Measurements from ENCODE around the gene COPB2.

COPB2 gene

GRCh38 chr3:139318826-139319225 is 70.6 kb downstream of the COPB2 start:
- Histone ChIP-seq H2BK15ac (ENCODE audit: low read depth, poor library complexity, severe bottlenecking) (no peak overlapping the region), H3K36me3 (ENCODE audit: control insufficient read depth in 1 of 2, insufficient read depth in 2 of 2, low read depth in 1 of 2, low read length in 2 of 2) (no peaks in the 10 kb centered on the region), H4K8ac (ENCODE audit: low read length) (no peak overlapping the region), H3K4ac (ENCODE audit: low read depth in 1 of 2, low read length in 2 of 2) (no peak overlapping the region), H3K9me3 (ENCODE audit: control insufficient read depth, low read length) (no peaks in the 10 kb centered on the region), H2AFZ (ENCODE audit: low read depth, low read length) (no peak overlapping the region), H3K27ac (ENCODE audit: low read length, poor library complexity, severe bottlenecking) (no peak overlapping the region), H3K23ac (ENCODE audit: low read length in 2 of 2) (no peak overlapping the region), H3K9ac (ENCODE audit: low read length) (no peak overlapping the region), H2BK5ac (ENCODE audit: low read depth, low read length, poor library complexity, severe bottlenecking) (no peak overlapping the region), H3K4me1 (ENCODE audit: control insufficient read depth, insufficient read depth, low read depth, low read length) (peaks cover 12% of the 10 kb centered on the region), H3K27me3 (ENCODE audit: control insufficient read depth in 1 of 2, insufficient read depth in 1 of 2, low read length in 2 of 2) (peaks cover 0 to 40% of the 10 kb centered on the region in 2 experiments), H2BK120ac (ENCODE audit: low read depth, low read length) (no peak overlapping the region), H2AK5ac (ENCODE audit: low read length, severe bottlenecking) (peak overlapping the region; percentile 33), H3K18ac (ENCODE audit: low read depth in 1 of 2, low read length in 2 of 2) (no peak overlapping the region), H3K4me2 (ENCODE audit: low read length, poor library complexity, severe bottlenecking) (no peak overlapping the region), H3K4me3 (ENCODE audit: insufficient read depth in 1 of 2, low read depth in 1 of 2, low read length in 2 of 2) (no peak overlapping the region), H4K91ac (ENCODE audit: low read length) (no peak overlapping the region), H3K14ac (ENCODE audit: low read length in 2 of 2) (no peak overlapping the region), H3K79me1 (replicated peaks; ENCODE audit: low read length, poor library complexity, severe bottlenecking) (no peaks in the 10 kb centered on the region), H2BK12ac (ENCODE audit: low read length in 2 of 2) (no peak overlapping the region)
- DNase-seq: no peak
- WGBS: 86% methylated on average over 5 of the region's 6 CpGs

DNA sequence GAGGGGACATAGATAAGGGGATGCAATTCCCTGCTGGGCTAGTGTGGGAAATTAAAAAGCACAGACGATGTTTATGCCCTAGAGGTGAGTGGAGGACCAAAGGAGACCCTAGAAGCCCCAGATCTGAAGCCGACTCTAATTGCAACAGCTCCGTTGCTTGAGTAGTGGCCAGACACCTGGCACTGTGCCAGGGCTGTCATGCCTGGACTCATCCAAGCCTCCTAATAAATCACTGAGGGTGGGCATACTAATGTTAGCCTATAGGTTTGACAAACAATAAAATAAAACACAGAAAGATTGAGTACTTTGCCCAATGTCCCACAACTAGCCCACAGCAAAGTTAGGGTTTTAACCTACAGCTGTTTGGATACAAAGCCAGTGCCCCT is 71.0 kb downstream of the COPB2 start:
- Histone ChIP-seq H2BK15ac (ENCODE audit: low read depth, poor library complexity, severe bottlenecking) (no peak overlapping the region), H3K4ac (ENCODE audit: low read depth in 1 of 2, low read length in 2 of 2) (no peak overlapping the region), H4K8ac (ENCODE audit: low read length) (no peak overlapping the region), H2BK120ac (ENCODE audit: low read depth, low read length) (no peak overlapping the region), H3K27ac (ENCODE audit: low read length, poor library complexity, severe bottlenecking) (no peak overlapping the region), H3K36me3 (ENCODE audit: control insufficient read depth in 1 of 2, insufficient read depth in 2 of 2, low read depth in 1 of 2, low read length in 2 of 2) (no peaks in the 10 kb centered on the region), H3K14ac (ENCODE audit: low read length in 2 of 2) (no peak overlapping the region), H2AK5ac (ENCODE audit: low read length, severe bottlenecking) (peak overlapping the region; percentile 53), H3K9ac (ENCODE audit: low read length) (no peak overlapping the region), H3K4me3 (ENCODE audit: insufficient read depth in 1 of 2, low read depth in 1 of 2, low read length in 2 of 2) (no peak overlapping the region), H3K27me3 (ENCODE audit: control insufficient read depth in 1 of 2, insufficient read depth in 1 of 2, low read length in 2 of 2) (peaks cover 0 to 40% of the 10 kb centered on the region in 2 experiments), H4K91ac (ENCODE audit: low read length) (no peak overlapping the region), H3K79me1 (replicated peaks; ENCODE audit: low read length, poor library complexity, severe bottlenecking) (no peaks in the 10 kb centered on the region), H3K23ac (ENCODE audit: low read length in 2 of 2) (no peak overlapping the region), H3K4me2 (ENCODE audit: low read length, poor library complexity, severe bottlenecking) (no peak overlapping the region), H3K9me3 (ENCODE audit: control insufficient read depth, low read length) (no peaks in the 10 kb centered on the region), H2AFZ (ENCODE audit: low read depth, low read length) (peak overlapping the region; percentile 44), H2BK12ac (ENCODE audit: low read length in 2 of 2) (peak overlapping the region in 1 of 2 experiments; percentile 11), H2BK5ac (ENCODE audit: low read depth, low read length, poor library complexity, severe bottlenecking) (no peak overlapping the region), H3K18ac (ENCODE audit: low read depth in 1 of 2, low read length in 2 of 2) (no peak overlapping the region), H3K4me1 (ENCODE audit: control insufficient read depth, insufficient read depth, low read depth, low read length) (peaks cover 12% of the 10 kb centered on the region)
- no peak for DNase-seq
- WGBS: 65% methylated on average over 3 of the region's 3 CpGs

- no peak overlapping the region for H3K4me3 ChIP-seq (ENCODE audit: insufficient read depth in 1 of 2, low read depth in 1 of 2, low read length in 2 of 2)
- no peak overlapping the region for H4K8ac ChIP-seq (ENCODE audit: low read length)
- no peak overlapping the region for H3K9ac ChIP-seq (ENCODE audit: low read length)
- H3K27me3 ChIP-seq (ENCODE audit: control insufficient read depth in 1 of 2, insufficient read depth in 1 of 2, low read length in 2 of 2): peaks cover 0 to 40% of the 10 kb centered on the region in 2 experiments
- no peak overlapping the region for H4K91ac ChIP-seq (ENCODE audit: low read length)
- no peak overlapping the region for H3K14ac ChIP-seq (ENCODE audit: low read length in 2 of 2)
- no peak overlapping the region for H3K27ac ChIP-seq (ENCODE audit: low read length, poor library complexity, severe bottlenecking)
- no peak for DNase-seq
- no peaks in the 10 kb centered on the region for H3K9me3 ChIP-seq (ENCODE audit: control insufficient read depth, low read length)
- no peak overlapping the region for H2BK15ac ChIP-seq (ENCODE audit: low read depth, poor library complexity, severe bottlenecking)
- no peaks in the 10 kb centered on the region for H3K79me1 ChIP-seq (replicated peaks; ENCODE audit: low read length, poor library complexity, severe bottlenecking)
- no peak overlapping the region for H2BK12ac ChIP-seq (ENCODE audit: low read length in 2 of 2)
- H3K23ac ChIP-seq (ENCODE audit: low read length in 2 of 2): no peak overlapping the region
- 89% methylated on average over 8 of the region's 8 CpGs for WGBS
- no peak overlapping the region for H2BK5ac ChIP-seq (ENCODE audit: low read depth, low read length, poor library complexity, severe bottlenecking)
- peaks cover 14% of the 10 kb centered on the region for H3K4me1 ChIP-seq (ENCODE audit: control insufficient read depth, insufficient read depth, low read depth, low read length)
- H2BK120ac ChIP-seq (ENCODE audit: low read depth, low read length): no peak overlapping the region
- H3K4me2 ChIP-seq (ENCODE audit: low read length, poor library complexity, severe bottlenecking): no peak overlapping the region
- H2AFZ ChIP-seq (ENCODE audit: low read depth, low read length): peak overlapping the region; percentile 44
- H3K36me3 ChIP-seq (ENCODE audit: control insufficient read depth in 1 of 2, insufficient read depth in 2 of 2, low read depth in 1 of 2, low read length in 2 of 2): no peaks in the 10 kb centered on the region
- peak overlapping the region; percentile 53 for H2AK5ac ChIP-seq (ENCODE audit: low read length, severe bottlenecking)
- no peak overlapping the region for H3K18ac ChIP-seq (ENCODE audit: low read depth in 1 of 2, low read length in 2 of 2)
- no peak overlapping the region for H3K4ac ChIP-seq (ENCODE audit: low read depth in 1 of 2, low read length in 2 of 2)
These were observed 71.6 kb downstream of the COPB2 start for GRCh38 chr3:139317660-139318430.

GRCh38 chr3:139317215-139317614 is 72.2 kb downstream of the COPB2 start:
- Histone ChIP-seq H3K4me2 (ENCODE audit: low read length, poor library complexity, severe bottlenecking) (no peak overlapping the region), H2AK5ac (ENCODE audit: low read length, severe bottlenecking) (peak overlapping the region; percentile 57), H4K91ac (ENCODE audit: low read length) (no peak overlapping the region), H4K8ac (ENCODE audit: low read length) (no peak overlapping the region), H3K9me3 (ENCODE audit: control insufficient read depth, low read length) (no peaks in the 10 kb centered on the region), H3K4me1 (ENCODE audit: control insufficient read depth, insufficient read depth, low read depth, low read length) (peaks cover 15% of the 10 kb centered on the region), H2BK15ac (ENCODE audit: low read depth, poor library complexity, severe bottlenecking) (no peak overlapping the region), H3K27me3 (ENCODE audit: control insufficient read depth in 1 of 2, insufficient read depth in 1 of 2, low read length in 2 of 2) (peaks cover 0 to 39% of the 10 kb centered on the region in 2 experiments), H2BK12ac (ENCODE audit: low read length in 2 of 2) (no peak overlapping the region), H3K9ac (ENCODE audit: low read length) (no peak overlapping the region), H3K36me3 (ENCODE audit: control insufficient read depth in 1 of 2, insufficient read depth in 2 of 2, low read depth in 1 of 2, low read length in 2 of 2) (no peaks in the 10 kb centered on the region), H2BK120ac (ENCODE audit: low read depth, low read length) (no peak overlapping the region), H3K4ac (ENCODE audit: low read depth in 1 of 2, low read length in 2 of 2) (no peak overlapping the region), H3K23ac (ENCODE audit: low read length in 2 of 2) (no peak overlapping the region), H3K79me1 (replicated peaks; ENCODE audit: low read length, poor library complexity, severe bottlenecking) (no peaks in the 10 kb centered on the region), H2BK5ac (ENCODE audit: low read depth, low read length, poor library complexity, severe bottlenecking) (no peak overlapping the region), H3K14ac (ENCODE audit: low read length in 2 of 2) (no peak overlapping the region), H3K18ac (ENCODE audit: low read depth in 1 of 2, low read length in 2 of 2) (no peak overlapping the region), H2AFZ (ENCODE audit: low read depth, low read length) (no peak overlapping the region), H3K4me3 (ENCODE audit: insufficient read depth in 1 of 2, low read depth in 1 of 2, low read length in 2 of 2) (no peak overlapping the region), H3K27ac (ENCODE audit: low read length, poor library complexity, severe bottlenecking) (no peak overlapping the region)
- DNase-seq: no peak
- 80% methylated on average over 6 of the region's 6 CpGs for WGBS
